GM19025 (cell line): ENCODE data around the gene HNRNPK.
A peak's percentile ranks its signal among the peaks of the same experiment; 100 is the strongest.

Experiments used
- ATAC-seq: cut with Tn5 transposase; IDR thresholded peaks from one replicate; pipeline ENCODE4 v1.9.1; 2021; ENCODE audit warnings: mild to moderate bottlenecking, low read depth, moderate library complexity; ENCODE audit not compliant: unreplicated experiment

Gene HNRNPK

GRCh38 chr9:83979812-83980394 is at the start of gene HNRNPK:
TSS of gene HNRNPK (minus strand) at chr9:83980215. CDS start at chr9:83978252, 1,963 bp downstream.
- ATAC-seq, result peak; percentile 82

- no peak for ATAC-seq
These were observed 47.2 kb upstream of the HNRNPK start for GRCh38 chr9:84027201-84027600.

GRCh38 chr9:84024041-84024575 is 44.1 kb upstream of the HNRNPK start:
- no peak for ATAC-seq

GRCh38 chr9:84007662-84008061 is 27.6 kb upstream of the HNRNPK start:
- ATAC-seq, result no peak

GRCh38 chr9:84003246-84003645 is 23.2 kb upstream of the HNRNPK start:
- no peak for ATAC-seq

- ATAC-seq, result no peak
These were observed 22.3 kb upstream of the HNRNPK start for GRCh38 chr9:84002344-84002743.

GRCh38 chr9:84001621-84002020 is 21.6 kb upstream of the HNRNPK start:
- ATAC-seq, result no peak

- ATAC-seq, result no peak
These were observed 20.2 kb upstream of the HNRNPK start for GRCh38 chr9:84000186-84000585.

- no peak for ATAC-seq
These were observed 19.3 kb upstream of the HNRNPK start for GRCh38 chr9:83999141-83999918.

GRCh38 chr9:83996126-83996525 is 16.1 kb upstream of the HNRNPK start:
- ATAC-seq, result no peak

GRCh38 chr9:83992901-83993300 is 12.9 kb upstream of the HNRNPK start:
- ATAC-seq, result no peak

- ATAC-seq, result no peak
These were observed 12.4 kb upstream of the HNRNPK start for GRCh38 chr9:83992407-83992806.

- ATAC-seq, result no peak
These were observed 11.3 kb upstream of the HNRNPK start for GRCh38 chr9:83991355-83991754.

GRCh38 chr9:83988411-83988810 is 8.4 kb upstream of the HNRNPK start:
- ATAC-seq, result no peak

- no peak for ATAC-seq
These were observed 7.4 kb upstream of the HNRNPK start for GRCh38 chr9:83987402-83987791.

GRCh38 chr9:83986765-83987401 is 6.9 kb upstream of the HNRNPK start:
- no peak for ATAC-seq

GRCh38 chr9:83986195-83986594 is 6.2 kb upstream of the HNRNPK start:
- no peak for ATAC-seq

GRCh38 chr9:83981126-83981871 is 1.3 kb upstream of the HNRNPK start:
- no peak for ATAC-seq

- ATAC-seq, result peak; percentile 63
These were observed 545 bp upstream of the HNRNPK start, which contains the start of gene RMI1 for GRCh38 chr9:83980395-83981125. TSS of gene RMI1 (plus strand) at chr9:83980805. CDS start at chr9:84000987, 20,182 bp downstream.
